HEK293 (cell line): Measurements from ENCODE around the gene GSG1L.

Experiments used
- CTCF ChIA-PET: fragments of 350-600 bp; formaldehyde crosslinking; extraction: SDS; loops from one replicate; lab custom pipeline; 2021; ENCODE audit warnings: antibody characterized with exemption; lab: Yijun Ruan, JAX
- POLR2A ChIA-PET: fragments of 300-600 bp; formaldehyde crosslinking; extraction: SDS; loops from one replicate; lab custom pipeline; 2020; ENCODE audit warnings: antibody characterized with exemption, inconsistent platforms; lab: Yijun Ruan, JAX
- H3K27ac ChIP-seq: fragments of 200-500 bp; sonication (Bioruptor generic); 2 replicates; pipeline ENCODE4 v1.5.1; 2014; ENCODE audit warnings: low read depth, low read length, control low read depth, inconsistent platforms; ENCODE audit errors: extremely low read depth
- H3K36me3 ChIP-seq, 2 experiments: fragments of 200-500 bp in 1 of 2; sonication (Bioruptor generic) in 1 of 2; 1 replicate in 1 of 2; 2 replicates in 1 of 2; pipeline ENCODE4 v1.5.1; 2014 to 2017; ENCODE audit warnings: inconsistent platforms in 2 of 2, low read length in 2 of 2; ENCODE audit not compliant: control insufficient read depth in 2 of 2, insufficient read depth in 1 of 2
- H3K4me1 ChIP-seq: fragments of 200-500 bp; sonication (Bioruptor generic); 2 replicates; pipeline ENCODE4 v1.5.1; 2014; ENCODE audit warnings: mild to moderate bottlenecking, low read length, inconsistent platforms; ENCODE audit not compliant: control insufficient read depth, insufficient read depth
- H3K4me3 ChIP-seq: 2 replicates; pipeline ENCODE4 v1.5.1; 2011; ENCODE audit warnings: low read depth, mild to moderate bottlenecking, control low read depth, low read length, moderate library complexity
- H3K9me3 ChIP-seq: fragments of 200-500 bp; sonication (Bioruptor generic); 2 replicates; pipeline ENCODE4 v1.5.1; 2014; ENCODE audit warnings: low read depth, low read length, inconsistent platforms; ENCODE audit not compliant: control insufficient read depth, insufficient read depth
- BCL11A ChIP-seq: fragments of 450-650 bp; formaldehyde crosslinking; IDR thresholded peaks from 2 replicates; pipeline ENCODE4 v1.5.1; 2016; ENCODE audit warnings: low read depth, missing biosample characterization, missing genetic modification characterization
- BCL11B ChIP-seq: fragments of 450-650 bp; formaldehyde crosslinking; IDR thresholded peaks from 2 replicates; pipeline ENCODE4 v1.5.1; 2016; ENCODE audit warnings: low read depth, missing biosample characterization, missing genetic modification characterization
- EGR2 ChIP-seq: fragments of 450-650 bp; formaldehyde crosslinking; IDR thresholded peaks from 2 replicates; pipeline ENCODE4 v1.5.1; 2016; ENCODE audit warnings: low read depth, missing biosample characterization, missing genetic modification characterization
- GLIS1 ChIP-seq: fragments of 450-650 bp; formaldehyde crosslinking; IDR thresholded peaks from 2 replicates; pipeline ENCODE4 v1.5.1; 2016; ENCODE audit warnings: missing biosample characterization, missing genetic modification characterization
- IKZF3 ChIP-seq: fragments of 450-650 bp; IDR thresholded peaks from 2 replicates; pipeline ENCODE4 v1.5.0; 2018; ENCODE audit warnings: missing biosample characterization, mild to moderate bottlenecking, missing genetic modification characterization, moderate library complexity
- KLF16 ChIP-seq: fragments of 450-650 bp; formaldehyde crosslinking; IDR thresholded peaks from 2 replicates; pipeline ENCODE4 v1.5.1; 2017; ENCODE audit warnings: missing biosample characterization, missing genetic modification characterization
- KLF8 ChIP-seq: fragments of 450-650 bp; formaldehyde crosslinking; IDR thresholded peaks from 2 replicates; pipeline ENCODE4 v1.5.1; 2016; ENCODE audit warnings: missing biosample characterization, missing genetic modification characterization
- MEIS1 ChIP-seq: sonication (generic); formaldehyde crosslinking; IDR thresholded peaks from 2 replicates; pipeline ENCODE4 v1.8.1; 2022; ENCODE audit warnings: missing genetic modification reagents, mild to moderate bottlenecking, borderline replicate concordance
- MZF1 ChIP-seq: fragments of 450-650 bp; formaldehyde crosslinking; IDR thresholded peaks from 2 replicates; pipeline ENCODE4 v1.5.1; 2017; ENCODE audit warnings: missing biosample characterization, missing genetic modification characterization, borderline replicate concordance
- PRDM6 ChIP-seq: fragments of 450-650 bp; formaldehyde crosslinking; IDR thresholded peaks from 2 replicates; pipeline ENCODE4 v1.5.1; 2017; ENCODE audit warnings: missing biosample characterization, missing genetic modification characterization
- SCRT1 ChIP-seq: fragments of 450-650 bp; formaldehyde crosslinking; IDR thresholded peaks from 2 replicates; pipeline ENCODE4 v1.5.1; 2016; ENCODE audit warnings: missing biosample characterization, missing genetic modification characterization, borderline replicate concordance
- TSHZ1 ChIP-seq: fragments of 450-650 bp; formaldehyde crosslinking; IDR thresholded peaks from 2 replicates; pipeline ENCODE4 v1.5.1; 2016; ENCODE audit warnings: missing biosample characterization, missing genetic modification characterization, borderline replicate concordance
- ZEB2 ChIP-seq: fragments of 450-650 bp; formaldehyde crosslinking; IDR thresholded peaks from 2 replicates; pipeline ENCODE4 v1.5.1; 2016; ENCODE audit warnings: missing biosample characterization, missing genetic modification characterization
- ZFHX2 ChIP-seq: fragments of 450-650 bp; formaldehyde crosslinking; conservative IDR thresholded peaks from 2 replicates; pipeline ENCODE4 v1.5.1; 2016; ENCODE audit warnings: missing biosample characterization, missing genetic modification characterization
- ZFP3 ChIP-seq: fragments of 450-650 bp; formaldehyde crosslinking; IDR thresholded peaks from 2 replicates; pipeline ENCODE4 v1.5.1; 2016; ENCODE audit warnings: low read depth, missing biosample characterization, missing genetic modification characterization
- ZNF121 ChIP-seq: fragments of 450-650 bp; formaldehyde crosslinking; IDR thresholded peaks from 2 replicates; pipeline ENCODE4 v1.5.1; 2016; ENCODE audit warnings: missing biosample characterization, missing genetic modification characterization
- ZNF146 ChIP-seq: fragments of 450-650 bp; formaldehyde crosslinking; IDR thresholded peaks from 2 replicates; pipeline ENCODE4 v1.5.1; 2016; ENCODE audit warnings: missing biosample characterization, missing genetic modification characterization
- ZNF2 ChIP-seq: fragments of 450-650 bp; formaldehyde crosslinking; IDR thresholded peaks from 2 replicates; pipeline ENCODE4 v1.5.1; 2016; ENCODE audit warnings: missing biosample characterization, missing genetic modification characterization
- ZNF202 ChIP-seq: fragments of 450-650 bp; formaldehyde crosslinking; IDR thresholded peaks from 2 replicates; pipeline ENCODE4 v1.5.1; 2016; ENCODE audit warnings: missing biosample characterization, missing genetic modification characterization, borderline replicate concordance
- ZNF239 ChIP-seq: fragments of 450-650 bp; formaldehyde crosslinking; IDR thresholded peaks from 2 replicates; pipeline ENCODE4 v1.5.1; 2016; ENCODE audit warnings: missing biosample characterization, missing genetic modification characterization
- ZNF510 ChIP-seq: fragments of 450-650 bp; formaldehyde crosslinking; IDR thresholded peaks from 2 replicates; pipeline ENCODE4 v1.5.1; 2018; ENCODE audit warnings: mild to moderate bottlenecking, missing genetic modification characterization, missing biosample characterization; ENCODE audit not compliant: insufficient replicate concordance
- ZNF623 ChIP-seq: fragments of 450-650 bp; formaldehyde crosslinking; IDR thresholded peaks from 2 replicates; pipeline ENCODE4 v1.5.1; 2016; ENCODE audit warnings: missing biosample characterization, missing genetic modification characterization
- ZNF777 ChIP-seq: fragments of 450-650 bp; formaldehyde crosslinking; IDR thresholded peaks from 2 replicates; pipeline ENCODE4 v1.5.1; 2017; ENCODE audit warnings: missing biosample characterization, missing genetic modification characterization, borderline replicate concordance
- TF ChIP-seq, protein P1 (sequence below): fragments of 450-650 bp; IDR thresholded peaks from 2 replicates; pipeline ENCODE4 v1.5.1; 2018; ENCODE audit warnings: missing biosample characterization, missing genetic modification characterization

The GSG1L gene

DNA sequence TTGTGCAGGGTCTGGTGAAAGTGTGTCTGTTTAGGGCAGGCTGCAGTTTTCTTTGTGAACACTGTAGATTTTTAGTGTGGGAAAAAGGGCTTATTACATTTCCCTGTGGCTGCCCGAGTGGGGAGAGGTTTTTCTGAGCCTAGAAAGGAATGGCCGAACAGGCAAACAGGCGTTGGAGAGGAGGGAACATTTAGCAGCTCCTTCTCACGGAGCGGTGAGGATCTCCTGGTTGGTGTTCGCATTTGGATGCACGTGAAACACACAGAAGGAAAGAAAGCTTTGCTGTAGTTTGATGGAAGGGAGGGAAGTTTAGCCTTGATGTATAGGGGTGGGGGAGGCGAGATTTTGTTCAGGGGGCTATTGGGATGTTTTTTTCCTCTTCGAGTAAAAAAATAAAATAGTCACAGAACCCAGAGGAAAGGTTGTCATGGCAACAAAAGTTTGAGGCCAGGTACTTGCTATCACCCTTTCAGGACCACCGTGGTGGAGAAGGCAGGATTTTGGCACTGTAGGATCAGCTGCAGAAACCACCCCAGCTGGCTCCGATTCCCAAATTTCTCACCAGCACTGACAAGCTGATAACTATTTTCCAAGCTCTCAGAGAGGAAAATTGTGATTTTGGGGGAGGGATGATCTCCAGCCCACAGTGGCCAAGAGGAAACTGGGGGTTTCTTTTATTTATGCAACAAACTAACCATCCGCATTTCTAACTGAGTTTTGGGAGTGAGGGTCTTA, 3.5 kb downstream of the GSG1L start:
- no peak overlapping the region for H3K27ac ChIP-seq
- H3K36me3 ChIP-seq: no peaks in the 10 kb centered on the region
- no peak overlapping the region for H3K4me3 ChIP-seq
- CTCF ChIA-PET: interaction anchor here (1.0 kb wide), 1 partner anchor 10 kb away, joined by 3 read pairs; no protein-coding TSS in a partner anchor
- TF ChIP-seq ZFP3 (no peak), ZNF202 (no peak), ZNF239 (tag by site-specific recombination) (no peak)
- H3K4me1 ChIP-seq: no peaks in the 10 kb centered on the region; the same call in 1 of the 2 replicates
- H3K9me3 ChIP-seq: no peaks in the 10 kb centered on the region
- POLR2A ChIA-PET: no interaction called here

DNA sequence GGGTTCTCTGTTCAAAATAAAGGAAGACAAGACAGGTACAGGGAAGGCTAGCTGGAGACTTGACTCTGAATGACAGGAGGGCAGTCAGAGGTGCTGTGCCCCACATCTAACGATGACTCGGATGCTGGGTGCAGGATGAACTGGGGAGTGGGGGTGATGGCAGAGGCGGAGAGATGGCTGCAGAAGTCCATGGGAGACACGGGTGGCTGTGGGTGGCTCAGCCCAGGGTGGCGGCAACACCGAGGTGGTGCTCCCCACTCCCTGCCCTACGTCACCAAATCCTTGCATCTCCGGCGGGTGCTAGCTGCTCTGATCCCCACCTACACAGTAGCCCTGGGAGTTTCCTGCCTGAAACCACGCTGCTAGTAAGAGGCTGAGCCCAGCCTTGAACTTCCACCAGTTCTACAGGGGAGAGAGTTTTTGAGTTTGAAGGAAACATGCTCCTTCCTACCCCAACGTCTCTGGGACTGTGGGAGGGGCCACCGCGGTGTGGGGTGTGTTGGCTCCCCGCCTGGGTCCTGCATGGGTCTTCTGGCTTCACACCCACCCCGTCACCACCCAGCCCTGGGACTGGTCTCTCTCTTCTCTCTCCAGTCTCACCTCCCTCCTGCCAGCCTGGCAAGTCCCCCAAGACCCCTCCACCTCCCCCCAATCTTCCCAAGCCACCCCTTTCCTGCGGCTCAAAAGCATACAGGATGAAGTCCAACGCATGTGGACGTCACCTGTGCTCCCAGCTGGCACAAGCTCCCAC, 4.5 kb downstream of the GSG1L start:
- H3K4me3 ChIP-seq: no peak overlapping the region
- H3K36me3 ChIP-seq: no peaks in the 10 kb centered on the region
- no peaks in the 10 kb centered on the region for H3K9me3 ChIP-seq
- ChIA-PET POLR2A (no interaction called here), CTCF (interaction anchor here (1.0 to 1.1 kb wide), 2 partner anchors 11 kb away, joined by 3 read pairs; no protein-coding TSS in a partner anchor)
- no peak overlapping the region for H3K27ac ChIP-seq
- TF ChIP-seq ZNF623 (tag by site-specific recombination): no peak
- no peak for TF ChIP-seq KLF16 (tag by site-specific recombination)
- TF ChIP-seq BCL11B: no peak
- TF ChIP-seq IKZF3 (tag by site-specific recombination): no peak
- TF ChIP-seq BCL11A (tag by site-specific recombination): no peak
- TF ChIP-seq ZNF146 (tag by site-specific recombination): no peak
- no peak for TF ChIP-seq ZNF510
- no peak for TF ChIP-seq ZEB2 (tag by site-specific recombination)
- TF ChIP-seq KLF8 (tag by site-specific recombination): no peak
- TF ChIP-seq TSHZ1: no peak
- peak; percentile 52; the same call in 1 of the 2 replicates for TF ChIP-seq MZF1
- TF ChIP-seq MEIS1 (CRISPR knock-in tag): no peak
- no peak for TF ChIP-seq PRDM6 (tag by site-specific recombination)
- TF ChIP-seq, protein P1, sequence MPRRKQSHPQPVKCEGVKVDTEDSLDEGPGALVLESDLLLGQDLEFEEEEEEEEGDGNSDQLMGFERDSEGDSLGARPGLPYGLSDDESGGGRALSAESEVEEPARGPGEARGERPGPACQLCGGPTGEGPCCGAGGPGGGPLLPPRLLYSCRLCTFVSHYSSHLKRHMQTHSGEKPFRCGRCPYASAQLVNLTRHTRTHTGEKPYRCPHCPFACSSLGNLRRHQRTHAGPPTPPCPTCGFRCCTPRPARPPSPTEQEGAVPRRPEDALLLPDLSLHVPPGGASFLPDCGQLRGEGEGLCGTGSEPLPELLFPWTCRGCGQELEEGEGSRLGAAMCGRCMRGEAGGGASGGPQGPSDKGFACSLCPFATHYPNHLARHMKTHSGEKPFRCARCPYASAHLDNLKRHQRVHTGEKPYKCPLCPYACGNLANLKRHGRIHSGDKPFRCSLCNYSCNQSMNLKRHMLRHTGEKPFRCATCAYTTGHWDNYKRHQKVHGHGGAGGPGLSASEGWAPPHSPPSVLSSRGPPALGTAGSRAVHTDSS (tag by site-specific recombination): no peak
- no peak for TF ChIP-seq GLIS1
- TF ChIP-seq ZNF2 (tag by site-specific recombination): no peak
- no peak for TF ChIP-seq SCRT1 (tag by site-specific recombination)
- TF ChIP-seq ZNF777 (tag by site-specific recombination): no peak
- peak; percentile 61 for TF ChIP-seq ZFHX2 (tag by site-specific recombination)
- TF ChIP-seq ZNF121 (tag by site-specific recombination): no peak
- peak; percentile 69; the same call in 1 of the 2 replicates for TF ChIP-seq EGR2 (tag by site-specific recombination)
- H3K4me1 ChIP-seq: no peaks in the 10 kb centered on the region; the same call in 1 of the 2 replicates
